Measurements from ENCODE around the gene ADGRV1.

Gene ADGRV1

DNA sequence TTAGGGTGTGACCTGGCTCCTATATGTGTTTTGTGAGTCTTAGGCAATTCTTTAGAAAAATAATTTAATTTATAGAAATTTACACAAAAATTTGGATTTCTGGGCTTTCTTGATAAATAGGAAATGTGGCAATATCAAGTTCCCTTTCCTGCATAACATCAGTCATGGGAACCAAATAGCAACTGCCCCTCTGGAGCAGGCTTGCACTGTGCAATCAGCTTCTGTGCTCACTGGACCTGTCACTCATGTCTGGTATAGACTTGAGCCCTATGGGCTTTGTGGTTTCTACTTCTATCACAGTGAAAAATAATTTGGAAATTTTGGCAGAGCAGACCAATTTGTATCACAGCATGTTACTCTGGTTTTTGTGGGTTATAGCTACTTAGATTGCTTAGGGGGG, 131.7 kb downstream of the ADGRV1 start:
- TF ChIP-seq, protein P1, sequence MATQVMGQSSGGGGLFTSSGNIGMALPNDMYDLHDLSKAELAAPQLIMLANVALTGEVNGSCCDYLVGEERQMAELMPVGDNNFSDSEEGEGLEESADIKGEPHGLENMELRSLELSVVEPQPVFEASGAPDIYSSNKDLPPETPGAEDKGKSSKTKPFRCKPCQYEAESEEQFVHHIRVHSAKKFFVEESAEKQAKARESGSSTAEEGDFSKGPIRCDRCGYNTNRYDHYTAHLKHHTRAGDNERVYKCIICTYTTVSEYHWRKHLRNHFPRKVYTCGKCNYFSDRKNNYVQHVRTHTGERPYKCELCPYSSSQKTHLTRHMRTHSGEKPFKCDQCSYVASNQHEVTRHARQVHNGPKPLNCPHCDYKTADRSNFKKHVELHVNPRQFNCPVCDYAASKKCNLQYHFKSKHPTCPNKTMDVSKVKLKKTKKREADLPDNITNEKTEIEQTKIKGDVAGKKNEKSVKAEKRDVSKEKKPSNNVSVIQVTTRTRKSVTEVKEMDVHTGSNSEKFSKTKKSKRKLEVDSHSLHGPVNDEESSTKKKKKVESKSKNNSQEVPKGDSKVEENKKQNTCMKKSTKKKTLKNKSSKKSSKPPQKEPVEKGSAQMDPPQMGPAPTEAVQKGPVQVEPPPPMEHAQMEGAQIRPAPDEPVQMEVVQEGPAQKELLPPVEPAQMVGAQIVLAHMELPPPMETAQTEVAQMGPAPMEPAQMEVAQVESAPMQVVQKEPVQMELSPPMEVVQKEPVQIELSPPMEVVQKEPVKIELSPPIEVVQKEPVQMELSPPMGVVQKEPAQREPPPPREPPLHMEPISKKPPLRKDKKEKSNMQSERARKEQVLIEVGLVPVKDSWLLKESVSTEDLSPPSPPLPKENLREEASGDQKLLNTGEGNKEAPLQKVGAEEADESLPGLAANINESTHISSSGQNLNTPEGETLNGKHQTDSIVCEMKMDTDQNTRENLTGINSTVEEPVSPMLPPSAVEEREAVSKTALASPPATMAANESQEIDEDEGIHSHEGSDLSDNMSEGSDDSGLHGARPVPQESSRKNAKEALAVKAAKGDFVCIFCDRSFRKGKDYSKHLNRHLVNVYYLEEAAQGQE (IDR thresholded peaks at IDR 0.05; ENCODE audit: insufficient read depth in 1 of 2, low read depth in 2 of 2, low read length in 2 of 2) = no peak
- TF ChIP-seq TAF1 (IDR thresholded peaks at IDR 0.05; ENCODE audit: borderline replicate concordance, insufficient read depth, low read length) (no peak), SIN3A (IDR thresholded peaks at IDR 0.05; ENCODE audit: borderline replicate concordance, insufficient read depth, low read length) (no peak), FOXP2 (optimal IDR thresholded peaks at IDR 0.05; ENCODE audit: borderline replicate concordance, extremely low read depth, extremely low read length, insufficient read depth) (no peak), POLR2AphosphoS5 (IDR thresholded peaks at IDR 0.05; ENCODE audit: low read depth, low read length) (no peak)

DNA sequence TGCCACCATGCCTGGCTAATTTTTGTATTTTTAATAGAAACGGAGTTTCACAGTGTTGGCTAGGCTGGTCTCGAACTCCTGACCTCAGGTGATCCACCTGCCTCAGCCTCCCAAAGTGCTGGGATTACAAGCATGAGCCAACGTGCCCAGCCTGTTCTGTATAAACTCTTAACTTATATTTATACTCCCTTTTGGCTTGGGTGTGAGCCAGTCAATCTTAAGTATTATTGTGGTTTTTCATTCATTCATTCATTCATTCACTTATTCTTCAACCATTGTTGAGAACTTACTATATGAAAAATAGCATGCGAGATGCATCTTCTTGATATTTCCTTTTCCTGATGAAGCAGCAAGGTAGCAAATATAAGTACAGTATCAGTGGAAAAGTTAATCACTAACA, 132.9 kb downstream of the ADGRV1 start:
- TF ChIP-seq TAF1 (IDR thresholded peaks at IDR 0.05; ENCODE audit: borderline replicate concordance, insufficient read depth, low read length) (no peak), FOXP2 (optimal IDR thresholded peaks at IDR 0.05; ENCODE audit: borderline replicate concordance, extremely low read depth, extremely low read length, insufficient read depth) (no peak), SIN3A (IDR thresholded peaks at IDR 0.05; ENCODE audit: borderline replicate concordance, insufficient read depth, low read length) (no peak), POLR2AphosphoS5 (IDR thresholded peaks at IDR 0.05; ENCODE audit: low read depth, low read length) (no peak)
- TF ChIP-seq, protein P1 (IDR thresholded peaks at IDR 0.05; ENCODE audit: insufficient read depth in 1 of 2, low read depth in 2 of 2, low read length in 2 of 2) = no peak

DNA sequence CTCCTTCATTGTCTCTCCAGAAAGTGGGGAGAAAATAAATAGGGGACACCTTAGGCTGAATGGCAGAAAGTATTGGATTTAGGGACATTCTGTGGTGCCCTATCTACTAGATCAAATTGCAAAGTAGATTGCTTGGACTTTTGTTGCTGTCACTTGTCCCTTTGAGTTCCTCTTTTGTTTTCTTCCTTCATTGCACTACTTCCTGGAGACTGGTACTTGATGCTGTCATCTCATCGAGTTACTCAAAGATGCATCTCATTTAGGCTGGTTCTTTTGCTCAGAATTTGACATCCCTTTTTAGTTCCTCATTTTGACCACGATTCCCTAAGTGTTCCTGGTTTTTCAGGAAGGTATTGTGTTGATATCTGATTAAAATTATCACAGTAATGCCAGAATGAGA, 137.6 kb downstream of the ADGRV1 start:
- TF ChIP-seq FOXP2 (optimal IDR thresholded peaks at IDR 0.05; ENCODE audit: borderline replicate concordance, extremely low read depth, extremely low read length, insufficient read depth) = no peak
- TF ChIP-seq SIN3A (IDR thresholded peaks at IDR 0.05; ENCODE audit: borderline replicate concordance, insufficient read depth, low read length) = no peak
- TF ChIP-seq TAF1 (IDR thresholded peaks at IDR 0.05; ENCODE audit: borderline replicate concordance, insufficient read depth, low read length) = no peak
- TF ChIP-seq POLR2AphosphoS5 (IDR thresholded peaks at IDR 0.05; ENCODE audit: low read depth, low read length) = no peak
- TF ChIP-seq, protein P1 (IDR thresholded peaks at IDR 0.05; ENCODE audit: insufficient read depth in 1 of 2, low read depth in 2 of 2, low read length in 2 of 2) = no peak

DNA sequence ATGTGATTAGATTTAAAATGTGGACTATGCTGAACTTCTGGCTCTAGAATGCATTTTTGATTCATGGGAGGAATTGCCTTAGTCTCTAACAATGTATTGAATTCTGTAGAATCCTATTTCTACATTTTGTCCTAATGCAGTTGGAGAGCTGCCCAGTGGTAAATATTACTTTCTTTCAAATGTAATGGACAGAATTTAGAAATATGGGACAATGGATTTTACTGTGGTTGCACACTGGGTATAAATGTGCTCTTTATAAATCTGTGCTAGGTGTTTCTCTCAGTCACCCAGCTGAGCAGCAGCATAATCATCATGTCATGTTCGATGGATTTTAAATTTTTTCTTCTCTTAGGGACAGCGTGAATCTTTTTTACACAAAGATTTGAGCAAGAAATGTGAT, 141.7 kb downstream of the ADGRV1 start:
- TF ChIP-seq POLR2AphosphoS5 (IDR thresholded peaks at IDR 0.05; ENCODE audit: low read depth, low read length) = no peak
- no peak for TF ChIP-seq FOXP2 (optimal IDR thresholded peaks at IDR 0.05; ENCODE audit: borderline replicate concordance, extremely low read depth, extremely low read length, insufficient read depth)
- TF ChIP-seq, protein P1 (IDR thresholded peaks at IDR 0.05; ENCODE audit: insufficient read depth in 1 of 2, low read depth in 2 of 2, low read length in 2 of 2) = no peak
- no peak for TF ChIP-seq TAF1 (IDR thresholded peaks at IDR 0.05; ENCODE audit: borderline replicate concordance, insufficient read depth, low read length)
- no peak for TF ChIP-seq SIN3A (IDR thresholded peaks at IDR 0.05; ENCODE audit: borderline replicate concordance, insufficient read depth, low read length)

DNA sequence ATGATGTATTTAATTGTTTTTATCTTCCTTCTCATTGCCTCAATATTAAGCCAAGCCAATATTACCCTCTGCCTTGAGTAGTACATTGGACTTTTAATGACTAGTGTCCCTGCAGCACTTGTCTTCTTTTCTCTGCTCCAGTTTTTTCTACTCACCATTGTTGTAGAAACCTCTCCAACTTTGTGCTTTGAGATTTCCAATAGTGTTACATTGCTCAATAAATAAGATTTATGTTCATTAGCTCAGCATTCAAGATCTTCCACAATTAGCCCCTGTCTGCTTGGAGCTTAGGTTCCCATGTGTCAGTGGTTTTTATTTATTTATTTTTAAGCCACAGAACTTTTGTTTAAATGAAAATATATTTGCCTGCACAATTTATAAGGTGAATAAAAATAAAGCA, 145.3 kb downstream of the ADGRV1 start:
- TF ChIP-seq, protein P1 (IDR thresholded peaks at IDR 0.05; ENCODE audit: insufficient read depth in 1 of 2, low read depth in 2 of 2, low read length in 2 of 2) = no peak
- TF ChIP-seq SIN3A (IDR thresholded peaks at IDR 0.05; ENCODE audit: borderline replicate concordance, insufficient read depth, low read length) (no peak), POLR2AphosphoS5 (IDR thresholded peaks at IDR 0.05; ENCODE audit: low read depth, low read length) (no peak), TAF1 (IDR thresholded peaks at IDR 0.05; ENCODE audit: borderline replicate concordance, insufficient read depth, low read length) (no peak), FOXP2 (optimal IDR thresholded peaks at IDR 0.05; ENCODE audit: borderline replicate concordance, extremely low read depth, extremely low read length, insufficient read depth) (no peak)

All from PFSK-1 (cell line).